ENCODE measurements around the gene CMTR2. TPM values are rescaled to one million over a fixed set of nuclear protein-coding genes. Genes with fewer than 3 reads are reported as not detected.

The CMTR2 gene
- total and polyA plus RNA-seq, 2 experiments from 2014 or later = 13.9 to 38.6 TPM

DNA sequence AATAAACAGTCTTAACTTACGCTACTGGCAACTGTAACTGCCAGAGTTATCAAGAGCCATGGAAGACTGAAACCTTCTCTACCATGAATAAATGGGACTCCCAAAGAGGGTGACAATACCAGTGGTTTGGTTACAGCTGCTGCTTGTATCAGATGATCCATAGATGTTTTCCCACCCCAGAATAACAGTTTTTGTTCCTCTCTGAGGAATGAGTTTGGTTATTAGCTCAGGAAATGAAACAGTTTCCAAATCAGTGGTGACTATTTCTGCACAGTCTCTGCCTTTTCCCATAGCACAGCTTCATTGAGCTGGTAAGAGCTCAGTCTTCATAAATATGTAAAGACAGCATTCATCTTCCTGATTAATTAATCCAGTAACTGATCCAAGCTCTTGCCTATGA, 44.7 kb downstream of the CMTR2 start:
- DNase-seq (ENCODE audit: low read depth in 1 of 2, low spot score in 1 of 2) = no peak
- Histone ChIP-seq H3K4me1 (ENCODE audit: low read depth) (no peaks in the 10 kb centered on the region), H3K27ac (no peak overlapping the region), H3K27me3 (no peaks in the 10 kb centered on the region), H3K36me3 (no peaks in the 10 kb centered on the region), H3K9me3 (ENCODE audit: low read depth) (no peaks in the 10 kb centered on the region), H3K4me3 (no peak overlapping the region)
- TF ChIP-seq, protein P1, sequence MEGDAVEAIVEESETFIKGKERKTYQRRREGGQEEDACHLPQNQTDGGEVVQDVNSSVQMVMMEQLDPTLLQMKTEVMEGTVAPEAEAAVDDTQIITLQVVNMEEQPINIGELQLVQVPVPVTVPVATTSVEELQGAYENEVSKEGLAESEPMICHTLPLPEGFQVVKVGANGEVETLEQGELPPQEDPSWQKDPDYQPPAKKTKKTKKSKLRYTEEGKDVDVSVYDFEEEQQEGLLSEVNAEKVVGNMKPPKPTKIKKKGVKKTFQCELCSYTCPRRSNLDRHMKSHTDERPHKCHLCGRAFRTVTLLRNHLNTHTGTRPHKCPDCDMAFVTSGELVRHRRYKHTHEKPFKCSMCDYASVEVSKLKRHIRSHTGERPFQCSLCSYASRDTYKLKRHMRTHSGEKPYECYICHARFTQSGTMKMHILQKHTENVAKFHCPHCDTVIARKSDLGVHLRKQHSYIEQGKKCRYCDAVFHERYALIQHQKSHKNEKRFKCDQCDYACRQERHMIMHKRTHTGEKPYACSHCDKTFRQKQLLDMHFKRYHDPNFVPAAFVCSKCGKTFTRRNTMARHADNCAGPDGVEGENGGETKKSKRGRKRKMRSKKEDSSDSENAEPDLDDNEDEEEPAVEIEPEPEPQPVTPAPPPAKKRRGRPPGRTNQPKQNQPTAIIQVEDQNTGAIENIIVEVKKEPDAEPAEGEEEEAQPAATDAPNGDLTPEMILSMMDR (IDR thresholded peaks at IDR 0.05; ENCODE audit: low read depth, low read length) = no peak

DNA sequence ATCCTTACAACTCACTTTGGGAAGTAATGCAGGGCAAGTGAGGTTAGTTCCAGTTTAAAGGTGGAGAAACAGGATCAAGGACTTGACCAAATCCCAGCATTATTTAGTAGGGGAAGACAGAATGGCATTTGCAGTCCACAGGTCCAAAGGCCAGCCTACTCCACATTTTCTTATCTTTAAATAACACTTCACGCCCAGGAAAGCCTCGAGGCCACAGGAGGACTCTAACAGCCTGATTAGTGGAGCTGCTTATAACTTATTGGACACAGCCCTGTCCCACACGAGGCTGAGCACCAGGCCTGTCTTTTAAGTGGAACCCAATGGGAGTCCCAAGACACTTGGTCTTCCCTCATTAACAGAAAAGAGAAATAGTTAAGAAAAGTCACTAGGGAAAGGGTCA, 46.6 kb downstream of the CMTR2 start:
- TF ChIP-seq, protein P1 (IDR thresholded peaks at IDR 0.05; ENCODE audit: low read depth, low read length) = no peak
- DNase-seq (ENCODE audit: low read depth in 1 of 2, low spot score in 1 of 2) = no peak

DNA sequence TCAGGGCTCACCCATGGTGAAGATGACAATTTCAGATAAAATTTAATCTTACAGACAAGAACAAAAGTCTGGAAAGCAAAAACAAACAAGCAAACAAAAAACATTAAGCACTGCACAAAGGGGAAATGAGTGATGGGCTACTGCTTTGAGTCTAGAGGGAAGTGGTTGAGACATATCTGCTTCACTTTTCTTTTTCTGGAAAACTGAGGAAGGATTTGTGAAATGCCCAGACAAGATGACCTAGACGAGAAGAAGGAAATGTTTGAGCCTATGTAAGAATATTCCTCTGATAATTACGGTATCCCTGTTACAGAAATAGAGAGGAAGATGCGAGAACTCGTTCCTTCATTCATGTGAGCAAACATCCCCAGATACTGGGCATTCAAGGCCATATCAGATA, 47.2 kb downstream of the CMTR2 start:
- Histone ChIP-seq H3K36me3 (no peaks in the 10 kb centered on the region), H3K4me3 (no peak overlapping the region), H3K27me3 (no peaks in the 10 kb centered on the region), H3K27ac (no peak overlapping the region), H3K4me1 (ENCODE audit: low read depth) (no peaks in the 10 kb centered on the region), H3K9me3 (ENCODE audit: low read depth) (no peaks in the 10 kb centered on the region)
- TF ChIP-seq, protein P1 (IDR thresholded peaks at IDR 0.05; ENCODE audit: low read depth, low read length) = no peak
- no peak for DNase-seq (ENCODE audit: low read depth in 1 of 2, low spot score in 1 of 2)

More for the DNA sequence above, 46.6 kb downstream of the CMTR2 start:
- Histone ChIP-seq H3K27me3 (no peaks in the 10 kb centered on the region), H3K27ac (no peak overlapping the region), H3K4me1 (ENCODE audit: low read depth) (no peaks in the 10 kb centered on the region), H3K4me3 (no peak overlapping the region), H3K36me3 (no peaks in the 10 kb centered on the region), H3K9me3 (ENCODE audit: low read depth) (no peaks in the 10 kb centered on the region)

Other genes starting within 250 kb of the CMTR2 start
- gene HYDIN, start 58.7 kb downstream of the CMTR2 start, total RNA-seq = 0.95 and 2.0 TPM in 2 replicates
- 1.7 and 1.8 TPM in 2 replicates for gene HYDIN, start 58.7 kb downstream of the CMTR2 start, polyA plus RNA-seq
- 0.36 and 1.3 TPM in 2 replicates for gene CALB2, start 69.3 kb upstream of the CMTR2 start, total RNA-seq
- gene CALB2, start 69.3 kb upstream of the CMTR2 start, polyA plus RNA-seq = 0.34 and 0.45 TPM in 2 replicates
- gene TLE7, start 152.7 kb upstream of the CMTR2 start, total RNA-seq = not detected in 2 replicates
- gene TLE7, start 152.7 kb upstream of the CMTR2 start, polyA plus RNA-seq = not detected in 2 replicates
- 6.7 and 8.0 TPM in 2 replicates for gene ZNF23, start 172.8 kb upstream of the CMTR2 start, total RNA-seq
- gene ZNF23, start 172.8 kb upstream of the CMTR2 start, polyA plus RNA-seq = 8.5 and 12.2 TPM in 2 replicates
- 2.0 and 7.0 TPM in 2 replicates for gene ZNF19, start 199.9 kb upstream of the CMTR2 start, total RNA-seq
- gene ZNF19, start 199.9 kb upstream of the CMTR2 start, polyA plus RNA-seq = 4.5 and 6.1 TPM in 2 replicates
- gene CHST4, start 237.0 kb upstream of the CMTR2 start, total RNA-seq = 0.63 TPM in 1 of 2 replicates, not detected in the other
- not detected in 2 replicates for gene CHST4, start 237.0 kb upstream of the CMTR2 start, polyA plus RNA-seq